ENCODE data around the gene RAB8B. TPM values are rescaled to one million over a fixed set of nuclear protein-coding genes. Genes with fewer than 3 reads are reported as not detected.

Gene RAB8B
- total and polyA plus RNA-seq, 9 of the 15 experiments (the other 6 are each of a cell fraction or from before 2014, with no cell fraction given): 7.8 to 32.1 (median 24.2) TPM

DNA sequence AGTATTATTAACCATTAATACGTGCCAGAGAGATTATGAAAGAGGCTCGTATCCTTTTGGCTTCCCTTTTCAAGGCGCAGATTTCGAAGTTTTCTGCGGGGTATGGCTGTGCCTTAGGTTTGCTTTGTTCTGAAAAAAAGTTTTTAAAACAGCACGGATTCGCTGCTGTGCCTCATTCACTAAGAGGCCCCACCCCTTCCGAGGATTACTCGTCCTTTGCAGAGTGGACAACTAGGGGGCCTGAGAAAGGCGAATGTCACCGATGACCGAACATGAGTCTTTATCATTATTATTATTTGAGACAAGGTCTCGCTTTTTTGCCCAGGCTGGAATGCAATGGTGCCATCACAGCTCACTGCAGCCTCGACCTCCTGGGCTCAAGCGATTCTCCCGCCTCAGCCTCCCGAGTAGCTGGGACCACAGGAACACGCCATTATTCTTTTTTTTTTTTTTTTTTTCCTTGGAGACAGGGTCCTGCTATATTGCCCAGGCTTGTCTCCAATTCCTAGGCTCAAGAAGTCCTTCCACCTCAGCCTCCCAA lies 31.4 kb upstream of the RAB8B start:
- H4K20me1 ChIP-seq (replicated peaks; ENCODE audit: control insufficient read depth, insufficient read depth, low read length): no peaks in the 10 kb centered on the region
- H3K9me3 ChIP-seq (replicated peaks; ENCODE audit: control insufficient read depth, insufficient read depth, low read depth, low read length): no peaks in the 10 kb centered on the region
- intact Hi-C loops (cut with micrococcal nuclease): loop anchor here (2.0 to 5.0 kb wide), 3 partner anchors 34 to 119 kb away; partner anchors contain the start of gene APH1B
- H3K9me1 ChIP-seq (ENCODE audit: control insufficient read depth, insufficient read depth, low read length): no peaks in the 10 kb centered on the region
- FAIRE-seq (peak; percentile 80), ATAC-seq (peak; percentile 68), DNase-seq (ENCODE audit: extremely low read depth in 1 of 4, low spot score in 3 of 4) (peak; percentile 44 to 77 (median 60))
- peak overlapping the region; percentile 81 to 99 for H3K9ac ChIP-seq (ENCODE audit: insufficient read depth in 1 of 2, low read depth in 2 of 2, low read length in 2 of 2)
- in situ Hi-C loops (cut with MboI): no loop called here
- H3K27me3 ChIP-seq (ENCODE audit: control insufficient read depth in 2 of 2, insufficient read depth in 2 of 2, low read length in 2 of 2): no peaks in the 10 kb centered on the region
- ChIA-PET CTCF (ENCODE audit: low intra/inter-chr PET ratio) (interaction anchor here (0.6 kb wide), 1 partner anchor 438 kb away, joined by 7 read pairs; no protein-coding TSS in a partner anchor), POLR2A (interaction anchor here (0.6 to 2.1 kb wide), 12 partner anchors 8 to 880 kb away, joined by 3 to 8 read pairs (median 4); no protein-coding TSS in a partner anchor)
- peaks cover 20% of the 10 kb centered on the region; the same call in 2 of the 3 replicates for H3K36me3 ChIP-seq (ENCODE audit: control insufficient read depth, insufficient read depth, low read length)
- peak overlapping the region; percentile 93 for H3K4me2 ChIP-seq (ENCODE audit: insufficient read depth, low read length)
- 2% methylated on average over 17 of the region's 18 CpGs for WGBS (ENCODE audit: insufficient coverage, low coverage, missing lambda C conversion rate)
- H2AFZ ChIP-seq (ENCODE audit: low read depth, low read length): peak overlapping the region; percentile 80
- H3K27ac ChIP-seq (ENCODE audit: extremely low read depth, low read depth, low read length): peak overlapping the region; percentile 80
- peaks cover 22% of the 10 kb centered on the region for H3K79me2 ChIP-seq (ENCODE audit: control insufficient read depth, insufficient read depth, low read length)
- peak overlapping the region; percentile 57 for H3K4me3 ChIP-seq
- peaks cover 4 to 12% of the 10 kb centered on the region in 2 experiments; a peak in 3 of 5 replicates for H3K4me1 ChIP-seq (replicated peaks in 1 of 2; ENCODE audit: control insufficient read depth in 2 of 2, insufficient read depth in 2 of 2, low read length in 2 of 2)
- BruUV-seq (replicated peaks): TSS peak; percentile 74
- TF ChIP-seq ZKSCAN8 (CRISPR knock-in tag; IDR thresholded peaks at IDR 0.05) (0 out of 2 replicates have a peak, but pooled peaks have one; percentile 11), GABPB2 (CRISPR knock-in tag; conservative IDR thresholded peaks at IDR 0.05) (no peak), ZBTB17 (CRISPR knock-in tag; IDR thresholded peaks at IDR 0.05) (0 out of 2 replicates have a peak, but pooled peaks have one; percentile 6), FOXM1 (IDR thresholded peaks at IDR 0.05; ENCODE audit: low read depth) (peak; percentile 38; the same call in 1 of the 2 replicates), FOXM1 (CRISPR knock-in tag; IDR thresholded peaks at IDR 0.05; ENCODE audit: low read depth) (no peak), CHD1 (IDR thresholded peaks at IDR 0.05; ENCODE audit: low read length) (peak; percentile 1), ZNF384 (IDR thresholded peaks at IDR 0.05; ENCODE audit: low read depth, low read length) (peak; percentile 54), SIX5 (IDR thresholded peaks at IDR 0.05; ENCODE audit: borderline replicate concordance in 1 of 2, insufficient read depth in 1 of 2, low read depth in 1 of 2, low read length in 2 of 2) (no peak), SRSF9 (IDR thresholded peaks at IDR 0.05; ENCODE audit: borderline replicate concordance, low read depth, low read length) (no peak), JUND (IDR thresholded peaks at IDR 0.05; ENCODE audit: borderline replicate concordance, low read depth, low read length) (0 out of 2 replicates have a peak, but pooled peaks have one; percentile 23), JUND (tag; IDR thresholded peaks at IDR 0.05; ENCODE audit: borderline replicate concordance, low read depth, low read length) (no peak), ZNF121 (CRISPR knock-in tag; conservative IDR thresholded peaks at IDR 0.05) (peak; percentile 24; the same call in 1 of the 2 replicates), TBP (optimal IDR thresholded peaks at IDR 0.05; ENCODE audit: low read depth, low read length) (peak; percentile 14)
- TF ChIP-seq, protein P1, sequence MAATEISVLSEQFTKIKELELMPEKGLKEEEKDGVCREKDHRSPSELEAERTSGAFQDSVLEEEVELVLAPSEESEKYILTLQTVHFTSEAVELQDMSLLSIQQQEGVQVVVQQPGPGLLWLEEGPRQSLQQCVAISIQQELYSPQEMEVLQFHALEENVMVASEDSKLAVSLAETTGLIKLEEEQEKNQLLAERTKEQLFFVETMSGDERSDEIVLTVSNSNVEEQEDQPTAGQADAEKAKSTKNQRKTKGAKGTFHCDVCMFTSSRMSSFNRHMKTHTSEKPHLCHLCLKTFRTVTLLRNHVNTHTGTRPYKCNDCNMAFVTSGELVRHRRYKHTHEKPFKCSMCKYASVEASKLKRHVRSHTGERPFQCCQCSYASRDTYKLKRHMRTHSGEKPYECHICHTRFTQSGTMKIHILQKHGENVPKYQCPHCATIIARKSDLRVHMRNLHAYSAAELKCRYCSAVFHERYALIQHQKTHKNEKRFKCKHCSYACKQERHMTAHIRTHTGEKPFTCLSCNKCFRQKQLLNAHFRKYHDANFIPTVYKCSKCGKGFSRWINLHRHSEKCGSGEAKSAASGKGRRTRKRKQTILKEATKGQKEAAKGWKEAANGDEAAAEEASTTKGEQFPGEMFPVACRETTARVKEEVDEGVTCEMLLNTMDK (IDR thresholded peaks at IDR 0.05; ENCODE audit: borderline replicate concordance, insufficient read depth, low read depth, low read length, poor library complexity, severe bottlenecking): peak; percentile 2
- TF ChIP-seq, protein P2, sequence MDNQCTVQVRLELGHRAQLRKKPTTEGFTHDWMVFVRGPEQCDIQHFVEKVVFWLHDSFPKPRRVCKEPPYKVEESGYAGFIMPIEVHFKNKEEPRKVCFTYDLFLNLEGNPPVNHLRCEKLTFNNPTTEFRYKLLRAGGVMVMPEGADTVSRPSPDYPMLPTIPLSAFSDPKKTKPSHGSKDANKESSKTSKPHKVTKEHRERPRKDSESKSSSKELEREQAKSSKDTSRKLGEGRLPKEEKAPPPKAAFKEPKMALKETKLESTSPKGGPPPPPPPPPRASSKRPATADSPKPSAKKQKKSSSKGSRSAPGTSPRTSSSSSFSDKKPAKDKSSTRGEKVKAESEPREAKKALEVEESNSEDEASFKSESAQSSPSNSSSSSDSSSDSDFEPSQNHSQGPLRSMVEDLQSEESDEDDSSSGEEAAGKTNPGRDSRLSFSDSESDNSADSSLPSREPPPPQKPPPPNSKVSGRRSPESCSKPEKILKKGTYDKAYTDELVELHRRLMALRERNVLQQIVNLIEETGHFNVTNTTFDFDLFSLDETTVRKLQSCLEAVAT (IDR thresholded peaks at IDR 0.05): peak; percentile 3 to 70; a peak in 1 of 4 replicates
- TF ChIP-seq, protein P3, sequence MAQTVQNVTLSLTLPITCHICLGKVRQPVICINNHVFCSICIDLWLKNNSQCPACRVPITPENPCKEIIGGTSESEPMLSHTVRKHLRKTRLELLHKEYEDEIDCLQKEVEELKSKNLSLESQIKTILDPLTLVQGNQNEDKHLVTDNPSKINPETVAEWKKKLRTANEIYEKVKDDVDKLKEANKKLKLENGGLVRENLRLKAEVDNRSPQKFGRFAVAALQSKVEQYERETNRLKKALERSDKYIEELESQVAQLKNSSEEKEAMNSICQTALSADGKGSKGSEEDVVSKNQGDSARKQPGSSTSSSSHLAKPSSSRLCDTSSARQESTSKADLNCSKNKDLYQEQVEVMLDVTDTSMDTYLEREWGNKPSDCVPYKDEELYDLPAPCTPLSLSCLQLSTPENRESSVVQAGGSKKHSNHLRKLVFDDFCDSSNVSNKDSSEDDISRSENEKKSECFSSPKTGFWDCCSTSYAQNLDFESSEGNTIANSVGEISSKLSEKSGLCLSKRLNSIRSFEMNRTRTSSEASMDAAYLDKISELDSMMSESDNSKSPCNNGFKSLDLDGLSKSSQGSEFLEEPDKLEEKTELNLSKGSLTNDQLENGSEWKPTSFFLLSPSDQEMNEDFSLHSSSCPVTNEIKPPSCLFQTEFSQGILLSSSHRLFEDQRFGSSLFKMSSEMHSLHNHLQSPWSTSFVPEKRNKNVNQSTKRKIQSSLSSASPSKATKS (CRISPR knock-in tag; IDR thresholded peaks at IDR 0.05): no peak
